HEK293 (cell line): ENCODE measurements around the gene ZMYND10.

ENCODE experiments used
- CTCF ChIP-seq: fragments of 450-650 bp; formaldehyde crosslinking; IDR thresholded peaks from 2 replicates; pipeline ENCODE4 v1.5.1; 2016; ENCODE audit warnings: missing biosample characterization, missing genetic modification characterization
- PRDM1 ChIP-seq: fragments of 450-650 bp; formaldehyde crosslinking; IDR thresholded peaks from 2 replicates; pipeline ENCODE4; 2016; ENCODE audit warnings: missing biosample characterization, missing genetic modification characterization
- REST ChIP-seq: fragments of 450-650 bp; formaldehyde crosslinking; IDR thresholded peaks from 2 replicates; pipeline ENCODE4 v1.5.1; 2016; ENCODE audit warnings: missing biosample characterization, missing genetic modification characterization
- YY1 ChIP-seq: fragments of 450-650 bp; formaldehyde crosslinking; IDR thresholded peaks from 2 replicates; pipeline ENCODE4 v1.5.1; 2018; ENCODE audit warnings: missing biosample characterization, missing genetic modification characterization
- ZBTB11 ChIP-seq: fragments of 450-650 bp; formaldehyde crosslinking; conservative IDR thresholded peaks from 2 replicates; pipeline ENCODE4 v1.5.1; 2016; ENCODE audit warnings: low read depth, missing biosample characterization, missing genetic modification characterization
- ZBTB44 ChIP-seq: fragments of 450-650 bp; IDR thresholded peaks from 2 replicates; pipeline ENCODE4 v1.5.1; 2018; ENCODE audit warnings: missing biosample characterization, mild to moderate bottlenecking, missing genetic modification characterization
- ZNF10 ChIP-seq: fragments of 450-650 bp; formaldehyde crosslinking; IDR thresholded peaks from 2 replicates; pipeline ENCODE4 v1.5.1; 2017; ENCODE audit warnings: missing biosample characterization, missing genetic modification characterization
- ZNF510 ChIP-seq: fragments of 450-650 bp; formaldehyde crosslinking; IDR thresholded peaks from 2 replicates; pipeline ENCODE4 v1.5.1; 2018; ENCODE audit warnings: mild to moderate bottlenecking, missing genetic modification characterization, missing biosample characterization; ENCODE audit not compliant: insufficient replicate concordance
- TF ChIP-seq, protein P1 (sequence below): fragments of 450-650 bp; formaldehyde crosslinking; IDR thresholded peaks from 2 replicates; pipeline ENCODE4 v1.5.1; 2016; ENCODE audit warnings: missing biosample characterization, missing genetic modification characterization

DNA sequence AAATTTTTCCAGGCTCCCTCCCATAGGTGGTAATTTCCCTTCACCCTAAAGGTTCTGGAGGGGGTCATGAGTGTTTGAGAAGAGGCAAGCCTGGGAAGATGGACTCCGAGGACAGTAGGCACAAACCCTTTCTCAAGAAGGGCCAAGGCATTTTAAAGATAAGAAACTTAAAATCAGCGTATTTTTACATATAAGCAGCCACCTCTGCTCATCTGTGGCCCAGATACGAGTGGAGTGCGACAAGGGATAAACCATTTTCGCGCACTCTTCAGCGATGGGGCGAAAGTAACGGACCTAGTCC is 5.4 kb downstream of the ZMYND10 start:
- TF ChIP-seq PRDM1 (tag by site-specific recombination) (no peak), ZBTB44 (tag by site-specific recombination) (no peak), REST (tag by site-specific recombination) (no peak), ZNF510 (tag by site-specific recombination) (no peak), YY1 (no peak), CTCF (tag by site-specific recombination) (no peak), ZBTB11 (tag by site-specific recombination) (no peak), ZNF10 (tag by site-specific recombination) (no peak)
- TF ChIP-seq, protein P1, sequence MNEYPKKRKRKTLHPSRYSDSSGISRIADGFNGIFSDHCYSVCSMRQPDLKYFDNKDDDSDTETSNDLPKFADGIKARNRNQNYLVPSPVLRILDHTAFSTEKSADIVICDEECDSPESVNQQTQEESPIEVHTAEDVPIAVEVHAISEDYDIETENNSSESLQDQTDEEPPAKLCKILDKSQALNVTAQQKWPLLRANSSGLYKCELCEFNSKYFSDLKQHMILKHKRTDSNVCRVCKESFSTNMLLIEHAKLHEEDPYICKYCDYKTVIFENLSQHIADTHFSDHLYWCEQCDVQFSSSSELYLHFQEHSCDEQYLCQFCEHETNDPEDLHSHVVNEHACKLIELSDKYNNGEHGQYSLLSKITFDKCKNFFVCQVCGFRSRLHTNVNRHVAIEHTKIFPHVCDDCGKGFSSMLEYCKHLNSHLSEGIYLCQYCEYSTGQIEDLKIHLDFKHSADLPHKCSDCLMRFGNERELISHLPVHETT (tag by site-specific recombination): no peak
